Adrenal gland (tissue), 5 donors: ENCODE results near the gene IGSF5.

Experiments used
- CTCF ChIP-seq, 6 experiments: fragments of 450-650 bp in 4 of 6; fragments of 200-600 bp in 2 of 6; sonication (generic) in 1 of 6; IDR thresholded peaks; 1 replicate in 5 of 6; 2 replicates in 1 of 6; pipeline versions ENCODE4 v1.5.1 to v1.8.0; 2016 to 2021; ENCODE audit warnings: antibody characterized with exemption in 6 of 6, mild to moderate bottlenecking in 2 of 6, moderate library complexity in 1 of 6
- POLR2A ChIP-seq, 2 donors: fragments of 450-650 bp; IDR thresholded peaks; one replicate each; pipeline ENCODE4 v1.6.1; 2017; ENCODE audit warnings: antibody characterized with exemption in 2 of 2, mild to moderate bottlenecking in 2 of 2, moderate library complexity in 1 of 2
- donor health status: DM: no; HTN: no; CAD: no.

DNA sequence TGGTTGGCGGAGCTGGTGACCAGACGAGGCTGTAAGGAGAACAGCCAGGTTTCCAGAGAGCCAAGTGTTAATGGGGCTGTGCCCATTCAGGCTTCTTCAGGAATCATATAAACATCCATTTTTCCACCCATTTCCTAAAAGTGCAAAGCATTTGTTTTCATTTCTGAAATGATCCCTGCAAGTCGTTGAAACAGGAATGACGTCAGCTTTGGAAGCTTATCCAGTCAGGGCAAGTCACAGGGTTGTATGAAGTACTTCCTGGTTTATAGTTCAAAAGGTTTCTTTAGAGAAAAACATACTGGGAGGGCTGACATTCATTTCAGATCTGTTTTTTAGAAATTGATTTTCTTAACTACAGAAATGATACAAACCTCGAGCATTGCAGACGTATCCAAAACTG is 29.2 kb downstream of the IGSF5 start:
- TF ChIP-seq CTCF (IDR thresholded peaks at IDR 0.05) (no peak), POLR2A (IDR thresholded peaks at IDR 0.05) (no peak)
